HepG2 (cell line): ENCODE data around the gene STARD10. TPM values are rescaled to one million over a fixed set of nuclear protein-coding genes. Genes with fewer than 3 reads are reported as not detected.
A peak's percentile ranks its signal among the peaks of the same experiment; 100 is the strongest.

Experiments
- ARID4A ChIP-seq: sonication (generic); formaldehyde crosslinking; IDR thresholded peaks from 2 replicates; pipeline ENCODE4 v1.5.0; 2020; ENCODE audit warnings: mild to moderate bottlenecking, missing genetic modification reagents, borderline replicate concordance
- BCL6 ChIP-seq: IDR thresholded peaks from 2 replicates; pipeline ENCODE4 v1.6.1; 2016; ENCODE audit warnings: missing genetic modification reagents, missing compliant biosample characterization
- BRF2 ChIP-seq: sonication (generic); formaldehyde crosslinking; IDR thresholded peaks from 2 replicates; pipeline ENCODE4 v1.8.1; 2022; ENCODE audit warnings: mild to moderate bottlenecking, missing genetic modification reagents
- FOXC1 ChIP-seq: sonication (generic); formaldehyde crosslinking; IDR thresholded peaks from 2 replicates; pipeline ENCODE4 v1.8.0; 2022; ENCODE audit warnings: mild to moderate bottlenecking, missing genetic modification reagents, borderline replicate concordance
- GMEB1 ChIP-seq: sonication (generic); formaldehyde crosslinking; IDR thresholded peaks from 2 replicates; pipeline ENCODE4 v1.5.1; 2020; ENCODE audit warnings: missing genetic modification reagents, mild to moderate bottlenecking, borderline replicate concordance
- GTF3A ChIP-seq: sonication (generic); formaldehyde crosslinking; conservative IDR thresholded peaks from 2 replicates; pipeline ENCODE4 v1.4.0; 2020; ENCODE audit warnings: mild to moderate bottlenecking, missing genetic modification reagents
- HDAC2 ChIP-seq: sonication (generic); formaldehyde crosslinking; IDR thresholded peaks from 2 replicates; pipeline ENCODE4 v1.4.0; 2020; ENCODE audit warnings: missing genetic modification reagents
- HIVEP1 ChIP-seq: sonication (generic); formaldehyde crosslinking; IDR thresholded peaks from 2 replicates; pipeline ENCODE4 v1.4.0; 2020; ENCODE audit warnings: mild to moderate bottlenecking, missing genetic modification reagents
- POLR2A ChIP-seq, 2 experiments: IDR thresholded peaks; 2 replicates each; pipeline ENCODE4 v1.6.1; 2011; ENCODE audit warnings: low read depth in 2 of 2, low read length in 2 of 2, mild to moderate bottlenecking in 1 of 2, moderate library complexity in 1 of 2; ENCODE audit not compliant: insufficient read depth in 1 of 2
- PRDM10 ChIP-seq: sonication (generic); formaldehyde crosslinking; IDR thresholded peaks from 2 replicates; pipeline ENCODE4 v1.4.0; 2020; ENCODE audit warnings: low read depth, missing genetic modification reagents
- SMC3 ChIP-seq: IDR thresholded peaks from 2 replicates; pipeline ENCODE4 v1.6.1; 2011; ENCODE audit warnings: low read length, improper control_type of control experiment
- ZKSCAN5 ChIP-seq: sonication (generic); formaldehyde crosslinking; IDR thresholded peaks from 2 replicates; pipeline ENCODE4 v1.5.1; 2020; ENCODE audit warnings: mild to moderate bottlenecking, missing genetic modification reagents
- ZNF280D ChIP-seq: sonication (generic); formaldehyde crosslinking; IDR thresholded peaks from 2 replicates; pipeline ENCODE4 v1.5.1; 2020; ENCODE audit warnings: mild to moderate bottlenecking, missing genetic modification reagents
- polyA plus RNA-seq, 8 experiments: library from polyadenylated mRNA; depleted of rRNA in 3 of 8; stranded (reverse) in 7 of 8; unstranded in 1 of 8; fragments of >200 nt; fragmentation: Illumina TruSeq in 4 of 8; extraction: Trizol in 4 of 8; gene quantifications; 2 replicates each; pipeline versions ENCODE4 v1.2.1 to v1.2.3, GENCODE V29; 2011 to 2016; ENCODE audit warnings: low read depth in 4 of 8, missing spikeins in 1 of 8, mixed read lengths in 1 of 8; ENCODE audit not compliant: insufficient read depth in 1 of 8
- total RNA-seq, 5 experiments: library from RNA; depleted of rRNA; stranded (reverse); fragments of >200 nt; fragmentation: Illumina TruSeq; extraction: Trizol; gene quantifications; 2 replicates each; pipeline ENCODE4 v1.2.3, GENCODE V29; 2016; ENCODE audit warnings: low read depth in 1 of 5

Gene STARD10
- total and polyA plus RNA-seq, 2 of the 13 experiments (the other 11 are each of a cell fraction or from before 2014, with no cell fraction given), result 260 to 341 TPM

- TF ChIP-seq ZKSCAN5 (CRISPR knock-in tag) (0 out of 2 replicates have a peak, but pooled peaks have one; percentile 47), GTF3A (CRISPR knock-in tag) (peak; percentile 77; the same call in 1 of the 2 replicates), FOXC1 (CRISPR knock-in tag) (peak; percentile 60; the same call in 1 of the 2 replicates), POLR2A (IDR thresholded peaks at IDR 0.05; ENCODE audit: insufficient read depth in 1 of 2, low read depth in 2 of 2, low read length in 2 of 2) (peak in 1 of 2 experiments; percentile 38; a peak in 1 of 4 replicates), BCL6 (0 out of 2 replicates have a peak, but pooled peaks have one; percentile 7), GMEB1 (CRISPR knock-in tag) (peak; percentile 33; the same call in 1 of the 2 replicates), BRF2 (CRISPR knock-in tag) (no peak), HDAC2 (CRISPR knock-in tag) (peak; percentile 77), ZNF280D (CRISPR knock-in tag) (peak; percentile 68; the same call in 1 of the 2 replicates), SMC3 (no peak), PRDM10 (CRISPR knock-in tag) (0 out of 2 replicates have a peak, but pooled peaks have one; percentile 59), ARID4A (CRISPR knock-in tag) (peak; percentile 76; the same call in 1 of the 2 replicates), HIVEP1 (peak; percentile 80)
These were observed 6.4 kb downstream of the STARD10 start (continued) for GRCh38 chr11:72787216-72788104.
